Right atrium auricular region (tissue), 2 donors: Measurements from ENCODE around the gene CARMIL1. TPM values are rescaled to one million over a fixed set of nuclear protein-coding genes. Genes with fewer than 3 reads are reported as not detected.

Experiments used
- DNase-seq: peaks from one replicate; pipeline ENCODE4 v3.0.0-alpha.2; 2019; ENCODE audit warnings: low spot score
- H3K27ac ChIP-seq, 2 donors: fragments of 200-600 bp; sonication (generic); 1 replicate in 1 of 2; 2 replicates in 1 of 2; pipeline ENCODE4 v1.5.1; 2016 to 2019
- H3K27me3 ChIP-seq, 2 donors: fragments of 200-600 bp; sonication (generic); one replicate each; pipeline versions ENCODE4 v1.5.1 to v1.6.0; 2017 to 2019
- H3K36me3 ChIP-seq: fragments of 200-600 bp; sonication (generic); one replicate; pipeline ENCODE4 v1.5.1; 2016
- H3K4me1 ChIP-seq, 2 donors: fragments of 200-600 bp; sonication (generic); one replicate each; pipeline versions ENCODE4 v1.5.1 to v1.6.0; 2017 to 2019
- H3K4me3 ChIP-seq, 2 donors: fragments of 200-600 bp; sonication (generic); 1 replicate in 1 of 2; 2 replicates in 1 of 2; pipeline ENCODE4 v1.5.1; 2017 to 2019; ENCODE audit warnings: mild to moderate bottlenecking in 1 of 2, moderate library complexity in 1 of 2
- H3K9me3 ChIP-seq, 2 donors: fragments of 200-600 bp; sonication (generic); one replicate each; pipeline ENCODE4 v1.5.1; 2019
- total RNA-seq, 2 donors: library from RNA; depleted of rRNA; stranded (reverse); fragments of >200 nt; gene quantifications; one replicate each; pipeline ENCODE4 v1.1.0, GENCODE V29; 2016
- TF ChIP-seq, protein P1 (sequence below), 2 donors: fragments of 200-600 bp; sonication (generic); IDR thresholded peaks; one replicate each; pipeline ENCODE4 v1.5.1; 2019; ENCODE audit warnings: antibody characterized with exemption in 2 of 2

The CARMIL1 gene
- total RNA-seq, 2 donors from 2014 or later, result 7.9 to 29.4 TPM

DNA sequence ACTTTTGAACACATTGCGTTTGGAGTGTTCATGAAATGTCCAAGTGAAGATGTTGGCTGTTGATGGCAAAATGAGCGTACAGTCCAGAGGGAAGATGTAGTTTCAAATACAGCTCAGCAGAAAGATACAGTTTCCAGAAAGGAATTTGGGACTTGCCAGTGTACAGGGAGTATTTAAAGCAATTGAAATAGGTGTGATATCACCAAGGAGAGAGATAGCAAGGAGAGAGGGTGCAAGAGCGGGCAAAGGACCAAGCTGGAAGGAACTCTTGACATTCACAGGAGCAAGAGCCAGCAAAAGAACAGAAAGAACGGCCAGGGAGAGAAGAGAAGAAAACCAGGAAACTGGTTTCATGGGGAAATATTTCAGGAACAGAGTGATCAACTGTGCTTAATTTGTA lies 47.8 kb downstream of the CARMIL1 start:
- Histone ChIP-seq H3K27ac (peak overlapping the region; percentile 16 to 63), H3K9me3 (no peaks in the 10 kb centered on the region), H3K27me3 (no peaks in the 10 kb centered on the region), H3K4me3 (no peak overlapping the region), H3K4me1 (peaks cover 0 to 13% of the 10 kb centered on the region in 2 donors), H3K36me3 (no peaks in the 10 kb centered on the region)
- TF ChIP-seq, protein P1, sequence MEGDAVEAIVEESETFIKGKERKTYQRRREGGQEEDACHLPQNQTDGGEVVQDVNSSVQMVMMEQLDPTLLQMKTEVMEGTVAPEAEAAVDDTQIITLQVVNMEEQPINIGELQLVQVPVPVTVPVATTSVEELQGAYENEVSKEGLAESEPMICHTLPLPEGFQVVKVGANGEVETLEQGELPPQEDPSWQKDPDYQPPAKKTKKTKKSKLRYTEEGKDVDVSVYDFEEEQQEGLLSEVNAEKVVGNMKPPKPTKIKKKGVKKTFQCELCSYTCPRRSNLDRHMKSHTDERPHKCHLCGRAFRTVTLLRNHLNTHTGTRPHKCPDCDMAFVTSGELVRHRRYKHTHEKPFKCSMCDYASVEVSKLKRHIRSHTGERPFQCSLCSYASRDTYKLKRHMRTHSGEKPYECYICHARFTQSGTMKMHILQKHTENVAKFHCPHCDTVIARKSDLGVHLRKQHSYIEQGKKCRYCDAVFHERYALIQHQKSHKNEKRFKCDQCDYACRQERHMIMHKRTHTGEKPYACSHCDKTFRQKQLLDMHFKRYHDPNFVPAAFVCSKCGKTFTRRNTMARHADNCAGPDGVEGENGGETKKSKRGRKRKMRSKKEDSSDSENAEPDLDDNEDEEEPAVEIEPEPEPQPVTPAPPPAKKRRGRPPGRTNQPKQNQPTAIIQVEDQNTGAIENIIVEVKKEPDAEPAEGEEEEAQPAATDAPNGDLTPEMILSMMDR (IDR thresholded peaks at IDR 0.05), result no peak
- DNase-seq, result no peak

GRCh38 chr6:25327432-25327831 lies 48.3 kb downstream of the CARMIL1 start:
- no peak for DNase-seq
- Histone ChIP-seq H3K9me3 (no peaks in the 10 kb centered on the region), H3K27ac (peak overlapping the region; percentile 16 to 63), H3K27me3 (no peaks in the 10 kb centered on the region), H3K4me1 (peaks cover 0 to 13% of the 10 kb centered on the region in 2 donors), H3K36me3 (no peaks in the 10 kb centered on the region), H3K4me3 (no peak overlapping the region)
- TF ChIP-seq, protein P1 (IDR thresholded peaks at IDR 0.05), result no peak

DNA sequence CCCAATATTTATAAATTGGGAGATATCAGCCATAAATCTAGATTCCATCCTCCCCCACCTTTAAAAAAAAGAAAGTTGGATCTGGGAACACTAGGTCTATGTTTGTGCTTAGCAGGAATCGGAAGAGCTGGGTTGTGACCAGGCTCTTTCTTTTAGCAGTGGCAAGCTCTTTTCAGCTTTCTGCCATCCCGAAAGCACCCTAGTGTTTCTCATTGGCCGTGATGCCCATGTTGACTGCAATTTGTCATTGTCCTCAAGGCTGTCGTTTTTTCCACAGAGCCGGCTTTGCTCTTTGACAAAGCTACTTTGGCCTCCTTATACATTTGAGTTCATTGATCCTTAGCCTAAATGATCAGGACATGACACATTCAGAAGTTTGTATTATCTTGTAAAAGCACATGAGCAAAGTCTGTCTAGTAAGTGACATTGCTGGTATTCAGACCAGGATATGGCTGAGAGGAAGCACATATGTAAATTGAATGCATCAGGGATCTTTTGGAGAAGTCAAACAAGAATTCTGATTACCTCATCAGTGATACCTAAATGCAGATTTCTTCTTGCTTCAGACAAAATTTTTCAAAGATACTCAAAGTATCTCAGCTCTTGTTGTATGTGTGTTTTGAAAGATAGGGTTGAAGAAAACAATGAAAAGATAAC lies 50.1 kb downstream of the CARMIL1 start:
- Histone ChIP-seq H3K4me3 (no peak overlapping the region), H3K4me1 (peaks cover 0 to 25% of the 10 kb centered on the region in 2 donors), H3K9me3 (no peaks in the 10 kb centered on the region), H3K36me3 (no peaks in the 10 kb centered on the region), H3K27me3 (no peaks in the 10 kb centered on the region), H3K27ac (no peak overlapping the region)
- TF ChIP-seq, protein P1 (IDR thresholded peaks at IDR 0.05), result no peak
- no peak for DNase-seq

GRCh38 chr6:25329982-25330381 lies 50.8 kb downstream of the CARMIL1 start:
- no peaks in the 10 kb centered on the region for H3K9me3 ChIP-seq
- no peaks in the 10 kb centered on the region for H3K36me3 ChIP-seq
- no peak for DNase-seq
- no peaks in the 10 kb centered on the region for H3K27me3 ChIP-seq
- H3K4me3 ChIP-seq, result no peak overlapping the region
- H3K27ac ChIP-seq, result no peak overlapping the region
- TF ChIP-seq, protein P1 (IDR thresholded peaks at IDR 0.05), result no peak
- H3K4me1 ChIP-seq, result peaks cover 0 to 25% of the 10 kb centered on the region in 2 donors

DNA sequence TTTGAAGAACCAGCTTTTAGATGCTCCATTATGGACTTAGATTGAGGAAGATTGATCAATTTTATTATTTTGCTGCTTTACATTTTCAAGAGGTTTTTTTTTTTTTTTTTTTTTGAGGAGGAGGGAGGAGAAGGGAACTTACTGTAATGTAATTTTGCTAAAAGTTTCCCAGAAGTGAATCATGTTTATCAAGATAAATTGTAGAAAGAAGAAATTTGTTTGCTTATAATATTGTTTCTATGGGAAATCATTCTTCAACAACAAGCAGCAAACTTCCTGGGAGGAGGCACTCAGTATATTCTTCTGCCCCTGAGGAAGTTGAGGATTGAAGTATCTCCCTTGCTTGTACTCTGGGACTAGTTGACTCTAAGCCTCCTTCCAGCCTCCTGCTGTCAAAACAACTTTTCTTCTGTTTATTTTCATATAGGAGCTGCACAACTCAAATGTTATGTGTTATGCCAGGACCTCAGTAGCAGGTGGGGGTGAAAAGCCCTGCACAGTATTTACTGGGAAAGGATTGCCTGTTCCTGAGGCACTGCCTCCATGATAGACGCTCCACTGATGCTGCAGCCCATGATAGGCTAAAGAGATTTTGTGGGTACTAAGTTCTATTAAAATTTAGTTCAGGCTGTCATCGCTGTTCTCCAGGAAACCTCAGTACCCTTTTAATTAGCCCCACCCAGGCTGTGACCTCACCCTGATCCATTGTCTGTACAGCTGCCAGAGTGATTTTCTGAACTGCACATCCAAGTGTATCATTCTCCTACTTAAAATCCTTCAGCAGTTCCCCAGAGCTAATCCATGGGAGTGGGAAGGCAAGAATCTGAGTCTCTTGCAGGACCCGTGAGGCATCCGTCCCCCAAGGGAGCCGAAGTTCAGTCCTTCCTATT lies 51.9 kb downstream of the CARMIL1 start:
- Histone ChIP-seq H3K4me3 (no peak overlapping the region), H3K36me3 (no peaks in the 10 kb centered on the region), H3K27me3 (no peaks in the 10 kb centered on the region), H3K4me1 (peaks cover 0 to 25% of the 10 kb centered on the region in 2 donors), H3K9me3 (no peaks in the 10 kb centered on the region), H3K27ac (no peak overlapping the region)
- TF ChIP-seq, protein P1 (IDR thresholded peaks at IDR 0.05), result no peak
- DNase-seq, result no peak
